ENCODE data around the gene THSD4.

DNA sequence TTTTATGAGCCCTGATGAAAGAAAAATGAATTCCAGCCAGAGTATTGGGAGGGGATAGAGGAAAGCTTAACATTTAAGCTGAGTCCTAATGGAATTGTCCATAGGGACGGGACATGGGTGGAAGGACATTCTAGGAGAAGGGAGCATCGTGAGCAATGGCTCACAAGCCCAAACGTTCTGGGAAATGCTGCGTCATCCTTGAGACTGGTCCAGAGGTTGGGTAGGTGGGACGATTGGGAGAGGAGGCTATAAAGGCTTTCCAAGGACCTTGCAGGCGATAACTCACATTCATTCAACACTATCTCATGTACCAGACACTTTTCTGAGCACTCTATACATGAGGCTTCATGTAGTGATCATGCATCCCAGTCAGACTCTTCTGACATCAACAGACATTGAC is 237.5 kb downstream of the THSD4 start:
- TF ChIP-seq EZH2 (IDR thresholded peaks at IDR 0.05; ENCODE audit: borderline replicate concordance, insufficient read depth, low read length, poor library complexity, severe bottlenecking): no peak
- TF ChIP-seq SMC3 (conservative IDR thresholded peaks at IDR 0.05; ENCODE audit: poor library complexity): no peak
- TF ChIP-seq, protein P1, sequence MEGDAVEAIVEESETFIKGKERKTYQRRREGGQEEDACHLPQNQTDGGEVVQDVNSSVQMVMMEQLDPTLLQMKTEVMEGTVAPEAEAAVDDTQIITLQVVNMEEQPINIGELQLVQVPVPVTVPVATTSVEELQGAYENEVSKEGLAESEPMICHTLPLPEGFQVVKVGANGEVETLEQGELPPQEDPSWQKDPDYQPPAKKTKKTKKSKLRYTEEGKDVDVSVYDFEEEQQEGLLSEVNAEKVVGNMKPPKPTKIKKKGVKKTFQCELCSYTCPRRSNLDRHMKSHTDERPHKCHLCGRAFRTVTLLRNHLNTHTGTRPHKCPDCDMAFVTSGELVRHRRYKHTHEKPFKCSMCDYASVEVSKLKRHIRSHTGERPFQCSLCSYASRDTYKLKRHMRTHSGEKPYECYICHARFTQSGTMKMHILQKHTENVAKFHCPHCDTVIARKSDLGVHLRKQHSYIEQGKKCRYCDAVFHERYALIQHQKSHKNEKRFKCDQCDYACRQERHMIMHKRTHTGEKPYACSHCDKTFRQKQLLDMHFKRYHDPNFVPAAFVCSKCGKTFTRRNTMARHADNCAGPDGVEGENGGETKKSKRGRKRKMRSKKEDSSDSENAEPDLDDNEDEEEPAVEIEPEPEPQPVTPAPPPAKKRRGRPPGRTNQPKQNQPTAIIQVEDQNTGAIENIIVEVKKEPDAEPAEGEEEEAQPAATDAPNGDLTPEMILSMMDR (IDR thresholded peaks at IDR 0.05; ENCODE audit: poor library complexity, severe bottlenecking): no peak
- TF ChIP-seq, protein P2, sequence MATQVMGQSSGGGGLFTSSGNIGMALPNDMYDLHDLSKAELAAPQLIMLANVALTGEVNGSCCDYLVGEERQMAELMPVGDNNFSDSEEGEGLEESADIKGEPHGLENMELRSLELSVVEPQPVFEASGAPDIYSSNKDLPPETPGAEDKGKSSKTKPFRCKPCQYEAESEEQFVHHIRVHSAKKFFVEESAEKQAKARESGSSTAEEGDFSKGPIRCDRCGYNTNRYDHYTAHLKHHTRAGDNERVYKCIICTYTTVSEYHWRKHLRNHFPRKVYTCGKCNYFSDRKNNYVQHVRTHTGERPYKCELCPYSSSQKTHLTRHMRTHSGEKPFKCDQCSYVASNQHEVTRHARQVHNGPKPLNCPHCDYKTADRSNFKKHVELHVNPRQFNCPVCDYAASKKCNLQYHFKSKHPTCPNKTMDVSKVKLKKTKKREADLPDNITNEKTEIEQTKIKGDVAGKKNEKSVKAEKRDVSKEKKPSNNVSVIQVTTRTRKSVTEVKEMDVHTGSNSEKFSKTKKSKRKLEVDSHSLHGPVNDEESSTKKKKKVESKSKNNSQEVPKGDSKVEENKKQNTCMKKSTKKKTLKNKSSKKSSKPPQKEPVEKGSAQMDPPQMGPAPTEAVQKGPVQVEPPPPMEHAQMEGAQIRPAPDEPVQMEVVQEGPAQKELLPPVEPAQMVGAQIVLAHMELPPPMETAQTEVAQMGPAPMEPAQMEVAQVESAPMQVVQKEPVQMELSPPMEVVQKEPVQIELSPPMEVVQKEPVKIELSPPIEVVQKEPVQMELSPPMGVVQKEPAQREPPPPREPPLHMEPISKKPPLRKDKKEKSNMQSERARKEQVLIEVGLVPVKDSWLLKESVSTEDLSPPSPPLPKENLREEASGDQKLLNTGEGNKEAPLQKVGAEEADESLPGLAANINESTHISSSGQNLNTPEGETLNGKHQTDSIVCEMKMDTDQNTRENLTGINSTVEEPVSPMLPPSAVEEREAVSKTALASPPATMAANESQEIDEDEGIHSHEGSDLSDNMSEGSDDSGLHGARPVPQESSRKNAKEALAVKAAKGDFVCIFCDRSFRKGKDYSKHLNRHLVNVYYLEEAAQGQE (IDR thresholded peaks at IDR 0.05; ENCODE audit: borderline replicate concordance): no peak
- no peak for TF ChIP-seq MXI1 (conservative IDR thresholded peaks at IDR 0.05; ENCODE audit: poor library complexity, severe bottlenecking)

All from neural cell (in vitro differentiated cells).